ENCODE measurements around the gene WEE1.
"Not testable (repeated sequence)": the region's sequence is repeated elsewhere in the genome, so short reads cannot be mapped to it uniquely, and the experiment has no call there.

Gene WEE1

GRCh38 chr11:9573052-9573774, at the start of gene WEE1:
Gene WEE1 (plus strand): TSS chr11:9573670. CDS start chr11:9573934, 264 bp downstream.
- FAIRE-seq, result no peak

- FAIRE-seq, result no peak
These were observed 49.5 kb upstream of the WEE1 start for GRCh38 chr11:9524001-9524400.

- FAIRE-seq, result no peak
These were observed 48.4 kb upstream of the WEE1 start for GRCh38 chr11:9525116-9525515.

GRCh38 chr11:9527481-9528135, 45.9 kb upstream of the WEE1 start:
- no peak for FAIRE-seq

- no peak for FAIRE-seq
These were observed 45.4 kb upstream of the WEE1 start for GRCh38 chr11:9528136-9528501.

DNA sequence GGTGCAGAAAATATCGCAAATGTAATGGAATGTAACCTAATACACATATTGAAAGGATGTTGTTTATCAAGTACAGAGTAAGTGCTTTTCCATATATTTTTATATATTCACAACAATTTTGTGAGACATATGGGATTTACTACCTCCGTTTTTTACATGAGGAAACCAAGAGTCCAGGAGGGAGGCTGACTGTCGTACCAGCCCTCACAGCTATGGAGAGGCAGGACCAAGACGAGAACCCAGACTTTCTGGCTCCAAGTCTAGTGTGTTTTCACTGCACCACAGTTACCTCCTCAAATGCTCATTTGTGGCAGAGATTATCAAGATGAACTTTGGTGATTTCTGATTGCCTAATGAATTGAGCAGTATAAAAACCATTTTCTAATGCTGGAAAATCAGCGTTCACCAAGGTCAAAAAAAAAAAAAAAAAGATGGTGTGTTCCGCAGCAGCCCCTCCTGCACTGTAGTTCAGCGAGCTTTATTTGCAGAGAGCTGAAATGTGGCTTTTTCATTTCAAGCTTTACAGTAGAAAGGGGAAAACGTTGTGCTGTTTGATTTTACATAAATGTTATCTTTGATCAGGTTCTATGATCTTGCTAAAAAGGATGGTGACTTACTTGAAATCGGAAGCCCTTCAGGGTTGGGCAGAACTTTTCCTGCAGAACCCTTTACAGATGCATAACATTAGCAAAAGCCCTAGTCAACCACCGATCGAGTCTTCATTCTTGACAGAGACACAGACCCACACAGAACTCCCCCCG, 44.7 kb upstream of the WEE1 start:
- no peak for FAIRE-seq

GRCh38 chr11:9529334-9529650, 44.2 kb upstream of the WEE1 start:
- FAIRE-seq, result no peak

- FAIRE-seq, result no peak
These were observed 43.3 kb upstream of the WEE1 start for GRCh38 chr11:9530020-9530621.

- FAIRE-seq, result no peak
These were observed 42.4 kb upstream of the WEE1 start for GRCh38 chr11:9530901-9531625.

DNA sequence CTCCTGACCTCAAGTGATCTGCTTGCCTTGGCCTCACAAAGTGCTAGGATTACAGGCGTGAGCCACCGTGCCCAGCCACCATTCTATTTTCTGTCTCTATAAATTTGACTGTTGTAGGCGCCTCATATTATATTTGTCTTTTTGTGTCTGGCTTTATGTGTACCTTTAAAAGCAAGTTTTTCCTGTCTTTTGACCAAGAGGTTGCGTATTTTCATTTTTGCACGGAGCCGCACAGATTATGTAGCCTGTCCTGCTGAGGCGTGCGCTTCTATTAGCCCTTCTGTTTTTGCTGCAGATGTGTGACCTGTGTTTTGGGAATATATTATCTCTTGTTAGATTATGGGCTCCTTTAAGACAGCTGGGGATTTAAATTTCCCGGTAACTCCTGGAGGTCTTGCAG, 40.4 kb upstream of the WEE1 start:
- FAIRE-seq, result no peak

DNA sequence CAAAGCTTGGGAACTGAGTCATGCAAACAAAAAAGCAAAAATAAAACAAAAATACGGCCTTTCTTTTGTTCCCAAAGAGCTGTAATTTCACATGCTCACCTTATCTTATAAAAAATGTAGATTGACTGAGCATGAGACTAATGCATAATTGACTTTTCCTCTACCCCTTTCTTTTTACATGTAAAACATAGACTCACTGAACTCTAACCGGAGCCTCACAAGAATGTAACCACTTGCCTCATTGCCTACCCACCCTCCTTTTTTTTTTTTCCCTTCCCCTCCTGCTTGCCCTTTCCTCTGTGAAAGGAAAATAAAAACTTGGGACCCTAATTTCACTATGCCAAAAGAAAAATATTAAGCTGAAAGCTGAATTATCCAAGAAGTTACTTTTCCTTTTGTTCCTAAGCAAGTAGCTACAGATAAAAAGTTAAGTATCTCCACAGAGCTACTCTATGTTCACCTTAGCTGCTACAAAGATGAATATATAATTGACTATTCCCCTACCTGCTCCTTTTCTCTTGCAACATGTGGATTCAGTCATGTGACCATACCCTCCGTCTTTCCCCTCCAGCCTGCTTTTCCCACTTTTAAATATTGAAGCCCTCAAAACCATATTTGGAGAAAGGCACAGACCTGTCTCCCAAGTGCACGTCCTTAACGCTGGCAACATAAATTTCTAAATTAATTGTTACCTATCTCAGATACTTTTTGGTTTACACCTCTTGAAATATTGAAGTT, 39.6 kb upstream of the WEE1 start:
- no peak for FAIRE-seq

- FAIRE-seq, result no peak
These were observed 38.2 kb upstream of the WEE1 start for GRCh38 chr11:9535189-9535781.

GRCh38 chr11:9538548-9538947, 34.9 kb upstream of the WEE1 start:
- FAIRE-seq, result no peak

DNA sequence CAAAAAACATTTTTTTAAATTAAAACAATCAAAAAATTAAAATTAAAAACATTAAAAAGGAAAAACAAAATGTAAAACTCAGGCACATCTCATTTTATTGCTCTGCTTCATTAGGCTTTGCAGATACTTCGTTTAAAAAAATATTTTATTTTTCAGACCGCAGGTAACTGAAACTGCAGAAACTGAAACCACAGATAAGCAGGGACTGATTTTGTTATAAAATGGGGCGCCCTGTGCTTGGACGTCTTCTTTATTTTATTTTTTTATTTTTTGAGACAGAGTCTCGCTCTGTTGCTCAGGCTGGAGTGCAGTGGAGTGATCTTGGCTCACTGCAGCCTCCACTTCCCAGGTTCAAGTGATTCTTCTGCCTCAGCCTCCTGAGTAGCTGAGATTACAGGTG, 24.3 kb upstream of the WEE1 start:
- FAIRE-seq, result not testable (repeated sequence)

DNA sequence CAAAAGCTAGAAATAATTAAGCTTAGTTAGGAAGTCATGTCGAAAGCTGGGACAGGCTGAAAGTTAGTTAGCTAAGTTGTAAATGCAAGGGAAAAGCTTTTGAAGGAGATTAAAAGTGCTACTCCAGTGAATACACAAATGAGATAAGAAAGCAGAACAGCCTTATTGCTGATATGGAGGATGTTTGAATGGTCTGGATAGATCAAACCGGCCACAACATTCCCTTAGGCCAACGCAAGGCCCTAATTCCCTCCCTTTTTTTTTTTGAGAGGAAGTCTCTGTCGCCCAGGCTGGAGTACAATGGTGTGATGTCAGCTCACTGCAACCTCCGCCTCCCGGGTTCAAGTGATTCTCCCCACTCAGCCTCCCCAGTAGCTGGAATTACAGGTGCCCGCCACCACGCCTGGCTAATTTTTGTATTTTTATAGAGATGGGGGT, 23.3 kb upstream of the WEE1 start:
- no peak for FAIRE-seq

DNA sequence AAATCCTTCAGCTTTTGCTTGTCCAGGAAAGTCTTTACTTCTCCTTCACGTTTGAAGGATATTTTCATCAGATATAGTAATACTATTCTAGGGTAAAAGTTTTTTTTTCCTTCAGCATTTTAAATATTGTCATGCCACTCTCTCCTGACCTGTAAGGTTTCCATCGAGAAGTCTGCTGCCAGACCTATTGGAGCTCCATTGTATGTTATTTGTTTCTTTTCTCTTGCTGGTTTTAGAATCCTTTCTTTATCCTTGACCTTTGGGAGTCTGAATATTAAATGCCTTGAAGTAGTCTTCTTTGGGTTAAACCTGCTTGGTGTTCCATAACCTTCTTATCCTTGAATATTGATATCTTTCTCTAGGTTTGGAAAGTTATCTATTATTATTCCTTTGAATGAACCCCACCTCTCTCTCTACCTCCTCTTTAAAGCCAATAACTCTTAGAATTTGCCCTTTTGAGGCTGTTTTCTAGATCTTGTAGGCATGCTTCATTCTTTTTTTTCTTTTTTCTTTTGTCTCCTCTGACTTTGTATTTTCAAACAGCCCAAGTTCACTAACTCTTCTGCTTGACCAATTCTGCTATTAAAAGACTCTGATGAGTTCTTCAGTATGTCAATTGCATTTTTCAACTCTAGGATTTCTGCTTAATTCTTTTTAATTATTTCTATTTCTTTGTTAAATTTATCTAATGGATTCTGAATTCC, 12.0 kb upstream of the WEE1 start:
- no peak for FAIRE-seq

DNA sequence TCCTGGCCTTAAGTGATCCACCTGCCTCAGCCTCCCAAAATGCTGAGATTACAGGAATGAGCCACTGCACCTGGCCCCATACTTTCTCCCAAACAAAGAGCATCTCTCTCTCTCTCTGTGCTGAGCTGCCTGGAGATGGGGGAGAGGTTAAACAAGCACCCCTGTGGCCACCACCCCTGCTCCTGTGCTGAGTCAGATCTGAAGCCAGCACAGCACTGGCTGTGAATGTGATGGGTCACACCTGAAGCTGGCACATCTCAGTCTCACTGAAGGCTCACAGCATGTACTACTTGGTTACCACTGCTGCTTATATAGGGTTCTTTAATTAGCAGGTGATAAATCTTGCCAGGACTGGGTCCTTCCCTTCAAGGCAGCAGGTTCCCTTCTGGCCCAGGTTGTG, 10.8 kb upstream of the WEE1 start:
- FAIRE-seq, result no peak

GRCh38 chr11:9563196-9563730, 10.2 kb upstream of the WEE1 start:
- FAIRE-seq, result no peak

- no peak for FAIRE-seq
These were observed 7.5 kb upstream of the WEE1 start for GRCh38 chr11:9565822-9566560.

DNA sequence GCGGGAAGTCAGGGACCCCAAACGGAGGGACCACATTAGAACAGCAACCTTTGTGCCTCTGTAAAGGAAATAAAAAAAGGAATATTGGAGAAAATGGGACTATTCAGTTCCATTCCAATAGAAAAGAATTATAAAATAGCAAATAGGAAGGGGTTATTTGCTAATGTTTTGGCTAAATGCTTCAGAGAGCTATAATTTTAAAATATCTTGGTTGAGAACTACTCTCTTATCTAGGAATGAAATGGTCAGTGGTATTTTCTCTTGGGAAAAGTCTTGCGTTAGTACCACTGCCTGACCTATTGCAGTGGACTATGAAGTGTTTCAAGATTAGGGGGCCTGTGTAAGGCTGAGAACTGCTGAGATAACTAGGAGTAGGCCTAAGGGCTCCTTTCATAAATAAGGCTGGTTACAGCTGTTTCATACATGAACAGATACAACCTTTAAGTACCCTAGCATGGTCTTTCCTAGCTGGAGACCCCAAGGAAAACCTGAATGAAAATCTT, 6.9 kb upstream of the WEE1 start:
- FAIRE-seq, result no peak
